Measurements from ENCODE around the gene GLI3.

The GLI3 gene

GRCh38 chr7:42082144-42082543, 154.9 kb downstream of the GLI3 start:
- no peak for DNase-seq (ENCODE audit: low read depth)

- DNase-seq (ENCODE audit: low read depth) = no peak
These were observed 155.3 kb downstream of the GLI3 start for GRCh38 chr7:42081671-42082070.

- no peak for DNase-seq (ENCODE audit: low read depth)
These were observed 156.0 kb downstream of the GLI3 start for GRCh38 chr7:42080841-42081586.

GRCh38 chr7:42077271-42078135, 159.5 kb downstream of the GLI3 start:
- DNase-seq (ENCODE audit: low read depth) = no peak

GRCh38 chr7:42076870-42077269, 160.1 kb downstream of the GLI3 start:
- no peak for DNase-seq (ENCODE audit: low read depth)

GRCh38 chr7:42075418-42075817, 161.6 kb downstream of the GLI3 start:
- DNase-seq (ENCODE audit: low read depth) = no peak

- DNase-seq (ENCODE audit: low read depth) = no peak
These were observed 162.9 kb downstream of the GLI3 start for GRCh38 chr7:42074076-42074475.

GRCh38 chr7:42071372-42072261, 165.4 kb downstream of the GLI3 start:
- no peak for DNase-seq (ENCODE audit: low read depth)

GRCh38 chr7:42070068-42070467, 166.9 kb downstream of the GLI3 start:
- DNase-seq (ENCODE audit: low read depth) = no peak

GRCh38 chr7:42069590-42069989, 167.4 kb downstream of the GLI3 start:
- no peak for DNase-seq (ENCODE audit: low read depth)

- no peak for DNase-seq (ENCODE audit: low read depth)
These were observed 168.3 kb downstream of the GLI3 start for GRCh38 chr7:42068554-42069280.

- DNase-seq (ENCODE audit: low read depth) = no peak
These were observed 171.1 kb downstream of the GLI3 start for GRCh38 chr7:42065942-42066341.

GRCh38 chr7:42065015-42065414, 172.0 kb downstream of the GLI3 start:
- DNase-seq (ENCODE audit: low read depth) = no peak

GRCh38 chr7:42064534-42064933, 172.5 kb downstream of the GLI3 start:
- no peak for DNase-seq (ENCODE audit: low read depth)

GRCh38 chr7:42059275-42059674, 177.7 kb downstream of the GLI3 start:
- no peak for DNase-seq (ENCODE audit: low read depth)

- no peak for DNase-seq (ENCODE audit: low read depth)
These were observed 179.7 kb downstream of the GLI3 start for GRCh38 chr7:42057331-42057730.

- DNase-seq (ENCODE audit: low read depth) = no peak
These were observed 181.8 kb downstream of the GLI3 start for GRCh38 chr7:42055171-42055570.

- DNase-seq (ENCODE audit: low read depth) = no peak
These were observed 183.2 kb downstream of the GLI3 start for GRCh38 chr7:42053834-42054233.

- DNase-seq (ENCODE audit: low read depth) = no peak
These were observed 187.2 kb downstream of the GLI3 start for GRCh38 chr7:42049761-42050160.

- DNase-seq (ENCODE audit: low read depth) = no peak
These were observed 190.5 kb downstream of the GLI3 start for GRCh38 chr7:42046483-42046882.

- DNase-seq (ENCODE audit: low read depth) = no peak
These were observed 191.0 kb downstream of the GLI3 start for GRCh38 chr7:42045961-42046360.

GRCh38 chr7:42039921-42040320, 197.1 kb downstream of the GLI3 start:
- DNase-seq (ENCODE audit: low read depth) = no peak

All from stimulated activated CD8-positive, alpha-beta memory T cell treated with anti-CD3 and anti-CD28 coated beads, Interleukin-12 subunit alpha, Interleukin-12 subunit beta, amount 100 ng/mL, for 4 hours (primary cell).